Measurements from ENCODE around the gene MYL7. TPM values are rescaled to one million over a fixed set of nuclear protein-coding genes. Genes with fewer than 3 reads are reported as not detected.

The MYL7 gene
- total and polyA plus RNA-seq, 2 of the 4 experiments (the other 2 are of a cell fraction), result 0.24 TPM; not detected in 1

- no peak overlapping the region for H3K4me2 ChIP-seq (ENCODE audit: low read depth, low read length)
- H4K5ac ChIP-seq (ENCODE audit: low read depth, low read length), result no peak overlapping the region
- no peak overlapping the region for H3K23ac ChIP-seq (ENCODE audit: low read depth, low read length)
- ChIA-PET POLR2A (ENCODE audit: unreplicated experiment) (no interaction called here), CTCF (no interaction called here)
- no peak overlapping the region for H2BK20ac ChIP-seq (ENCODE audit: low read depth, low read length)
- no peak overlapping the region for H3K56ac ChIP-seq (ENCODE audit: extremely low read depth, insufficient read depth, low read length)
- no peak overlapping the region for H2AK9ac ChIP-seq (replicated peaks; ENCODE audit: low read depth, low read length, poor library complexity)
- no peak overlapping the region for H2BK15ac ChIP-seq (ENCODE audit: low read depth, low read length)
- no peak overlapping the region for H4K8ac ChIP-seq (ENCODE audit: low read depth in 2 of 2, low read length in 2 of 2)
- no peaks in the 10 kb centered on the region for H3K36me3 ChIP-seq (ENCODE audit: control insufficient read depth, insufficient read depth, low read length)
- no peak overlapping the region for H3K4me3 ChIP-seq (ENCODE audit: insufficient read depth, low read depth, low read length)
- no peak overlapping the region for H2BK5ac ChIP-seq (ENCODE audit: low read depth, low read length, poor library complexity, severe bottlenecking)
- no peak overlapping the region for H3K9ac ChIP-seq (ENCODE audit: low read depth, low read length)
- DNase-seq (no peak), ATAC-seq (ENCODE audit: low read depth) (no peak)
- BruUV-seq (replicated peaks), result no TSS peak
- dilution Hi-C loops (cut with HindIII; ENCODE audit: low sequenced_read_pairs, unreplicated experiment), result no loop called here
- intact Hi-C loops (cut with micrococcal nuclease), result no loop called here
- no peaks in the 10 kb centered on the region for H4K20me1 ChIP-seq (ENCODE audit: insufficient read depth, low read length)
- no peak overlapping the region for H4K91ac ChIP-seq (ENCODE audit: insufficient read depth, low read depth, low read length)
- no peak overlapping the region for H3K18ac ChIP-seq (ENCODE audit: low read depth, low read length)
- H3K27ac ChIP-seq (ENCODE audit: insufficient read depth, low read length), result no peak overlapping the region
- no peak overlapping the region for H2AK5ac ChIP-seq (ENCODE audit: low read depth, low read length)
- TF ChIP-seq MXI1 (IDR thresholded peaks at IDR 0.05; ENCODE audit: borderline replicate concordance, low read depth, low read length) (no peak), NFE2L2 (IDR thresholded peaks at IDR 0.05; ENCODE audit: low read depth, low read length) (no peak), RAD21 (IDR thresholded peaks at IDR 0.05; ENCODE audit: low read length) (no peak), ELK1 (IDR thresholded peaks at IDR 0.05; ENCODE audit: borderline replicate concordance, low read depth, low read length) (no peak), USF2 (IDR thresholded peaks at IDR 0.05; ENCODE audit: low read depth, low read length) (no peak), RFX5 (IDR thresholded peaks at IDR 0.05; ENCODE audit: low read depth, low read length) (no peak), CEBPB (IDR thresholded peaks at IDR 0.05; ENCODE audit: low read depth, low read length) (no peak), RCOR1 (IDR thresholded peaks at IDR 0.05; ENCODE audit: insufficient replicate concordance, low read length) (no peak), CTCF (conservative IDR thresholded peaks at IDR 0.05; ENCODE audit: low read depth, low read length) (no peak), FOS (IDR thresholded peaks at IDR 0.05; ENCODE audit: low read depth, low read length) (no peak), POLR2A (IDR thresholded peaks at IDR 0.05; ENCODE audit: low read depth, low read length) (no peak), SMC3 (IDR thresholded peaks at IDR 0.05; ENCODE audit: low read depth, low read length) (no peak), MAFK (IDR thresholded peaks at IDR 0.05; ENCODE audit: low read depth, low read length) (no peak), CHD1 (IDR thresholded peaks at IDR 0.05; ENCODE audit: low read depth, low read length) (no peak), BHLHE40 (IDR thresholded peaks at IDR 0.05; ENCODE audit: low read depth, low read length) (no peak), MAZ (IDR thresholded peaks at IDR 0.05; ENCODE audit: borderline replicate concordance, low read depth, low read length) (no peak)
- peaks cover 6% of the 10 kb centered on the region; the same call in 1 of the 2 replicates for H3K27me3 ChIP-seq (ENCODE audit: control insufficient read depth, insufficient read depth, low read length)
- no CpG with 5 or more reads among the region's 4 CpGs for WGBS, 2 experiments (ENCODE audit: extremely low coverage in 2 of 2, insufficient read length in 1 of 2)
- H3K9me3 ChIP-seq (ENCODE audit: control insufficient read depth, insufficient read depth, low read length), result no peaks in the 10 kb centered on the region
- H3K79me1 ChIP-seq (ENCODE audit: low read depth in 1 of 2, low read length in 2 of 2), result no peaks in the 10 kb centered on the region
- in situ Hi-C loops (cut with MboI; ENCODE audit: low sequenced_read_pairs), result no loop called here
- no peak overlapping the region for H3K14ac ChIP-seq (replicated peaks; ENCODE audit: low read depth, low read length)
- H2BK120ac ChIP-seq (ENCODE audit: low read depth, low read length), result no peak overlapping the region
- no peaks in the 10 kb centered on the region for H3K4me1 ChIP-seq (ENCODE audit: control insufficient read depth, insufficient read depth, low read length)
- H2AFZ ChIP-seq (replicated peaks; ENCODE audit: low read length, poor library complexity), result no peak overlapping the region
- no peak overlapping the region for H3K4ac ChIP-seq (ENCODE audit: low read depth, low read length)
- H3K9me1 ChIP-seq (ENCODE audit: insufficient read depth, low read length), result 0 out of 2 replicates have a peak, but pooled peaks cover 3% of the 10 kb centered on the region
Observed at GRCh38 chr7:44156453-44157010, 15.4 kb upstream of the MYL7 start.
